Right cardiac atrium (tissue), 5 donors: Measurements from ENCODE around the gene CLDN18. TPM values are rescaled to one million over a fixed set of nuclear protein-coding genes. Genes with fewer than 3 reads are reported as not detected.

Source experiments
- ATAC-seq, 2 donors: fragments of 200-7000 bp; cut with Tn5 transposase; one replicate each; pipeline versions ENCODE4 v1.8.0 to v1.9.1; 2020; ENCODE audit warnings: moderate library complexity in 2 of 2, mild to moderate bottlenecking in 1 of 2
- DNase-seq, 3 donors: peaks; one replicate each; pipeline ENCODE4 v3.0.0-alpha.2; 2020
- H3K27ac ChIP-seq: one replicate; pipeline ENCODE4 v1.5.1; 2013; ENCODE audit warnings: mild to moderate bottlenecking, low read length, control low read depth, moderate library complexity
- H3K27me3 ChIP-seq: one replicate; pipeline ENCODE4 v1.6.1; 2013; ENCODE audit not compliant: control insufficient read depth, insufficient read depth
- H3K4me1 ChIP-seq: one replicate; pipeline ENCODE4 v1.6.1; 2013; ENCODE audit warnings: low read length; ENCODE audit not compliant: control insufficient read depth, insufficient read depth
- H3K4me3 ChIP-seq: one replicate; pipeline ENCODE4 v1.5.1; 2013; ENCODE audit warnings: low read length, control low read depth
- H3K9me3 ChIP-seq: one replicate; pipeline ENCODE4 v1.6.1; 2013; ENCODE audit warnings: low read length; ENCODE audit not compliant: control insufficient read depth
- WGBS: extraction: QIAGEN DNeasy Blood & Tissue Kit; methylation state at CpG from one replicate; pipeline ENCODE4 v1.1.7; 2013; 5-methylcytosine and 5-hydroxymethylcytosine counted together
- intact Hi-C, 4 donors: fragments of 100-400 bp; cut with DNase I; formaldehyde crosslinking; loops; one replicate each; pipeline versions ENCODE4 v1.11.0 to v1.14.0; 2022 to 2023
- polyA plus RNA-seq: library from polyadenylated mRNA; stranded (reverse); fragments of 200-250 nt; gene quantifications from one replicate; pipeline ENCODE4 v1.2.3, GENCODE V29; 2013
- total RNA-seq, 4 donors: library from RNA; stranded (reverse); fragmentation: NEBNext Ultra II Directional; extraction: Animal tissue kit (Norgen Biotek cat#: 25700); gene quantifications; one replicate each; pipeline ENCODE4 v1.2.1, GENCODE V29; 2021
- donor health status: healthy with polysubstance abuse.
- donor health status: DM: no; HTN: yes; CAD: no.
- donor health status: DM: no; HTN: no; CAD: no.
- donor health status: DM: no; HTN: yes; CAD: no; lungs with severe emphysema.
- donor health status: DM: yes; HTN: yes; CAD: no.

CLDN18 gene
- total and polyA plus RNA-seq, 5 donors, result 0.26 to 1.2 (median 0.60) TPM; not detected in 1

- H3K4me3 ChIP-seq, result no peak overlapping the region
- intact Hi-C loops, result no loop called here
- no peaks in the 10 kb centered on the region for H3K4me1 ChIP-seq
- WGBS, result 69% methylated on average over 3 of the region's 3 CpGs
- DNase-seq, result no peak
- no peaks in the 10 kb centered on the region for H3K27me3 ChIP-seq
- H3K27ac ChIP-seq, result no peak overlapping the region
- peak in 1 of 2 donors; percentile 45 for ATAC-seq
- H3K9me3 ChIP-seq, result no peaks in the 10 kb centered on the region
These were observed 36.1 kb downstream of the CLDN18 start for GRCh38 chr3:138046085-138046484.

GRCh38 chr3:138046955-138047354, 37.0 kb downstream of the CLDN18 start:
- intact Hi-C loops, result no loop called here
- ATAC-seq (no peak), DNase-seq (no peak)
- no peaks in the 10 kb centered on the region for H3K4me1 ChIP-seq
- WGBS, result 63% methylated on average over 3 of the region's 3 CpGs
- no peaks in the 10 kb centered on the region for H3K27me3 ChIP-seq
- H3K9me3 ChIP-seq, result no peaks in the 10 kb centered on the region
- H3K27ac ChIP-seq, result no peak overlapping the region
- H3K4me3 ChIP-seq, result no peak overlapping the region

- H3K4me1 ChIP-seq, result no peaks in the 10 kb centered on the region
- 60% methylated on average over 5 of the region's 5 CpGs for WGBS
- no peak for ATAC-seq
These were observed 37.7 kb downstream of the CLDN18 start for GRCh38 chr3:138047596-138048158.

GRCh38 chr3:138049157-138049919, 39.4 kb downstream of the CLDN18 start:
- ATAC-seq, result peak in 1 of 2 donors; percentile 28
- H3K4me1 ChIP-seq, result no peaks in the 10 kb centered on the region
- H3K27me3 ChIP-seq, result no peaks in the 10 kb centered on the region
- DNase-seq, result no peak
- no peak overlapping the region for H3K4me3 ChIP-seq
- no peak overlapping the region for H3K27ac ChIP-seq
- intact Hi-C loops, result no loop called here
- H3K9me3 ChIP-seq, result no peaks in the 10 kb centered on the region
- WGBS, result 88% methylated on average over 9 of the region's 9 CpGs

More at GRCh38 chr3:138047596-138048158, 37.7 kb downstream of the CLDN18 start:
- H3K27ac ChIP-seq, result no peak overlapping the region
- no peak for DNase-seq
- H3K9me3 ChIP-seq, result no peaks in the 10 kb centered on the region
- H3K4me3 ChIP-seq, result no peak overlapping the region
- H3K27me3 ChIP-seq, result no peaks in the 10 kb centered on the region
- intact Hi-C loops, result no loop called here

GRCh38 chr3:138051947-138052802, 42.2 kb downstream of the CLDN18 start:
- peak; percentile 63 to 71 for ATAC-seq
- WGBS, result 49% methylated on average over 8 of the region's 8 CpGs
- Histone ChIP-seq H3K9me3 (no peaks in the 10 kb centered on the region), H3K4me1 (no peaks in the 10 kb centered on the region), H3K4me3 (no peak overlapping the region), H3K27me3 (no peaks in the 10 kb centered on the region), H3K27ac (no peak overlapping the region)
- DNase-seq, result peak in 1 of 3 donors; percentile 63
- intact Hi-C loops, result no loop called here

GRCh38 chr3:138054057-138054456, 44.1 kb downstream of the CLDN18 start:
- Histone ChIP-seq H3K9me3 (no peaks in the 10 kb centered on the region), H3K4me1 (no peaks in the 10 kb centered on the region), H3K4me3 (no peak overlapping the region), H3K27ac (no peak overlapping the region), H3K27me3 (no peaks in the 10 kb centered on the region)
- 97% methylated on average over 1 of the region's 1 CpG for WGBS
- ATAC-seq, result no peak
- no peak for DNase-seq
- intact Hi-C loops, result no loop called here

GRCh38 chr3:138057384-138057783, 47.4 kb downstream of the CLDN18 start:
- DNase-seq, result no peak
- no peaks in the 10 kb centered on the region for H3K27me3 ChIP-seq
- H3K4me1 ChIP-seq, result peaks cover 3% of the 10 kb centered on the region
- no peak overlapping the region for H3K4me3 ChIP-seq
- intact Hi-C loops, result no loop called here
- H3K27ac ChIP-seq, result no peak overlapping the region
- 72% methylated on average over 3 of the region's 3 CpGs for WGBS
- no peak for ATAC-seq
- no peaks in the 10 kb centered on the region for H3K9me3 ChIP-seq

- Histone ChIP-seq H3K4me1 (peaks cover 3% of the 10 kb centered on the region), H3K27ac (no peak overlapping the region), H3K27me3 (no peaks in the 10 kb centered on the region), H3K9me3 (no peaks in the 10 kb centered on the region), H3K4me3 (no peak overlapping the region)
- intact Hi-C loops, result no loop called here
- DNase-seq (peak in 1 of 3 donors; percentile 68), ATAC-seq (peak; percentile 44 to 78)
These were observed 49.3 kb downstream of the CLDN18 start for GRCh38 chr3:138059261-138059660.

GRCh38 chr3:138060792-138061191, 50.8 kb downstream of the CLDN18 start:
- 43% methylated on average over 2 of the region's 2 CpGs for WGBS

GRCh38 chr3:138062037-138062436, 52.1 kb downstream of the CLDN18 start:
- peaks cover 3% of the 10 kb centered on the region for H3K4me1 ChIP-seq
- intact Hi-C loops, result loop anchor here in 1 of 4 donors (10.0 kb wide), 1 partner anchor 53 kb away; the partner anchor contains the start of gene DZIP1L
- no peak overlapping the region for H3K4me3 ChIP-seq
- H3K27ac ChIP-seq, result no peak overlapping the region
- H3K9me3 ChIP-seq, result no peaks in the 10 kb centered on the region
- ATAC-seq, result peak in 1 of 2 donors; percentile 14
- DNase-seq, result no peak
- WGBS, result 88% methylated on average over 2 of the region's 2 CpGs
- H3K27me3 ChIP-seq, result no peaks in the 10 kb centered on the region

More at GRCh38 chr3:138060792-138061191, 50.8 kb downstream of the CLDN18 start:
- H3K4me3 ChIP-seq, result no peak overlapping the region
- no peaks in the 10 kb centered on the region for H3K9me3 ChIP-seq
- DNase-seq (no peak), ATAC-seq (no peak)
- no peak overlapping the region for H3K27ac ChIP-seq
- peaks cover 3% of the 10 kb centered on the region for H3K4me1 ChIP-seq
- intact Hi-C loops, result loop anchor here in 1 of 4 donors (10.0 kb wide), 1 partner anchor 54 kb away; the partner anchor contains the start of gene DZIP1L
- H3K27me3 ChIP-seq, result no peaks in the 10 kb centered on the region

- intact Hi-C loops, result loop anchor here in 1 of 4 donors (10.0 kb wide), 1 partner anchor 52 kb away; the partner anchor contains the start of gene DZIP1L
- DNase-seq (no peak), ATAC-seq (no peak)
- Histone ChIP-seq H3K27ac (no peak overlapping the region), H3K4me3 (no peak overlapping the region), H3K9me3 (no peaks in the 10 kb centered on the region), H3K27me3 (no peaks in the 10 kb centered on the region), H3K4me1 (peaks cover 3% of the 10 kb centered on the region)
- 27% methylated on average over 1 of the region's 1 CpG for WGBS
These were observed 52.7 kb downstream of the CLDN18 start for GRCh38 chr3:138062626-138063025.
